ENCODE results near the gene KCNC1. TPM values are rescaled to one million over a fixed set of nuclear protein-coding genes. Genes with fewer than 3 reads are reported as not detected.

Gene KCNC1
- total RNA-seq, 1 donor from 2014 or later = not detected

GRCh38 chr11:17831883-17832282, 97.3 kb downstream of the KCNC1 start:
- no peak for ATAC-seq

Other genes starting within 250 kb of the KCNC1 start
- 0.12 TPM for gene USH1C, start 190.4 kb upstream of the KCNC1 start, total RNA-seq
- not detected for gene OTOG, start 187.5 kb upstream of the KCNC1 start, total RNA-seq
- not detected for gene MYOD1, start 15.2 kb upstream of the KCNC1 start, total RNA-seq